ENCODE data around the gene KMO. TPM values are rescaled to one million over a fixed set of nuclear protein-coding genes. Genes with fewer than 3 reads are reported as not detected.

Gene KMO
- total RNA-seq, 1 experiment from 2014 or later = not detected

GRCh38 chr1:241569848-241570247, 37.7 kb downstream of the KMO start:
- Histone ChIP-seq H3K27me3 (ENCODE audit: insufficient read depth, low read length) (no peaks in the 10 kb centered on the region), H3K23ac (ENCODE audit: insufficient read length, low read depth, low read length) (no peak overlapping the region)
- peaks cover 2 to 4% of the 10 kb centered on the region in 2 experiments; a peak in 3 of 5 replicates for H3K9me3 Mint-ChIP-seq

More at GRCh38 chr1:241569848-241570247, 37.7 kb downstream of the KMO start:
- no peak overlapping the region for H2BK20ac ChIP-seq (ENCODE audit: low read depth, low read length, poor library complexity, severe bottlenecking)
- no peak overlapping the region for H3T11ph ChIP-seq (ENCODE audit: low read length)
- Mint-ChIP-seq H3K27me3 (ENCODE audit: low read depth) (no peaks in the 10 kb centered on the region; the same call in 1 of the 2 replicates), H3K36me3 (ENCODE audit: insufficient read depth in 1 of 3, low read depth in 3 of 3) (no peaks in the 10 kb centered on the region), H3K4me1 (no peaks in the 10 kb centered on the region), H3K27ac (no peak overlapping the region), H3K4me3 (no peak overlapping the region)
- no peaks in the 10 kb centered on the region for H4K20me1 ChIP-seq (ENCODE audit: control insufficient read depth, insufficient read depth, insufficient read length)
- no peak overlapping the region for H2BK15ac ChIP-seq (ENCODE audit: low read depth, low read length)
- no peak overlapping the region for H2AFZ ChIP-seq (ENCODE audit: low read length)
- no peak overlapping the region for H3K14ac ChIP-seq (ENCODE audit: insufficient read depth, low read length)
- H3K56ac ChIP-seq (ENCODE audit: insufficient read length, low read depth, low read length) = no peak overlapping the region
- no peak overlapping the region for H3K27ac ChIP-seq (ENCODE audit: insufficient read length, low read depth, low read length)
- no peak overlapping the region for H4K5ac ChIP-seq (ENCODE audit: insufficient read length, low read depth, low read length)
- no peaks in the 10 kb centered on the region for H3K79me1 ChIP-seq (ENCODE audit: insufficient read depth, low read depth, low read length, poor library complexity, severe bottlenecking)
- no peak overlapping the region for H2BK5ac ChIP-seq (ENCODE audit: insufficient read length, low read length)
- H2AK5ac ChIP-seq (ENCODE audit: insufficient read length, low read length) = no peak overlapping the region
- H3K9ac ChIP-seq (ENCODE audit: extremely low read depth, insufficient read length, low read length) = no peak overlapping the region
- no peaks in the 10 kb centered on the region for H3K79me2 ChIP-seq (ENCODE audit: insufficient read depth, low read length)
- no peaks in the 10 kb centered on the region for H3K23me2 ChIP-seq (ENCODE audit: insufficient read length, low read depth, low read length, poor library complexity, severe bottlenecking)
- WGBS (ENCODE audit: extremely low coverage, insufficient read length, low lambda C conversion rate) = no CpG with 5 or more reads among the region's 2 CpGs
- no peak overlapping the region for H2BK120ac ChIP-seq (ENCODE audit: low read depth, low read length, poor library complexity, severe bottlenecking)
- no peak overlapping the region for H3K4me2 ChIP-seq (ENCODE audit: insufficient read depth, insufficient read length, low read length)
- no peak overlapping the region for H4K8ac ChIP-seq (replicated peaks; ENCODE audit: insufficient read length, low read depth, low read length)
- TF ChIP-seq CTCF (conservative IDR thresholded peaks at IDR 0.05) = no peak
- H4K91ac ChIP-seq (ENCODE audit: insufficient read length, low read depth, low read length) = no peak overlapping the region
- no peak overlapping the region for H2BK12ac ChIP-seq (ENCODE audit: insufficient read length, low read depth, low read length)
- H3K4ac ChIP-seq (ENCODE audit: low read depth, low read length) = no peak overlapping the region
- no peaks in the 10 kb centered on the region for H3K4me1 ChIP-seq (ENCODE audit: insufficient read depth, low read length)
- H3K9me3 ChIP-seq (ENCODE audit: control insufficient read depth, low read depth, low read length) = no peaks in the 10 kb centered on the region
- no peak overlapping the region for H3K18ac ChIP-seq (ENCODE audit: insufficient read length, low read depth, low read length)
- no peak for DNase-seq
